Measurements from ENCODE around the gene AXIN1. TPM values are rescaled to one million over a fixed set of nuclear protein-coding genes. Genes with fewer than 3 reads are reported as not detected.

AXIN1 gene
- total and polyA plus RNA-seq, 9 of the 15 experiments (the other 6 are each of a cell fraction or from before 2014, with no cell fraction given) = 0.42 to 58.0 (median 25.9) TPM

GRCh38 chr16:324451-325334 lies 27.8 kb downstream of the AXIN1 start (continued):
- no peak for TF ChIP-seq CREB5 (CRISPR knock-in tag; IDR thresholded peaks at IDR 0.05)
- peak; percentile 3 for TF ChIP-seq NFYB (IDR thresholded peaks at IDR 0.05; ENCODE audit: extremely low read depth, insufficient read length)
- TF ChIP-seq ZNF140 (CRISPR knock-in tag; IDR thresholded peaks at IDR 0.05) = no peak
- peak; percentile 70 for TF ChIP-seq MTA2 (IDR thresholded peaks at IDR 0.05; ENCODE audit: low read depth)
- TF ChIP-seq ZBTB7A (IDR thresholded peaks at IDR 0.05; ENCODE audit: borderline replicate concordance, control insufficient read depth, low read depth, low read length) = no peak
- TF ChIP-seq DPF2 (IDR thresholded peaks at IDR 0.05) = peak; percentile 91
- TF ChIP-seq ZNF639 (CRISPR knock-in tag; conservative IDR thresholded peaks at IDR 0.05 in 1 of 2, IDR thresholded peaks at IDR 0.05 in 1 of 2) = peak in 1 of 2 experiments; percentile 46; a peak in 1 of 4 replicates
- peak; percentile 56; the same call in 1 of the 2 replicates for TF ChIP-seq HMBOX1 (IDR thresholded peaks at IDR 0.05)
- TF ChIP-seq E2F8 (IDR thresholded peaks at IDR 0.05; ENCODE audit: low read depth, partially characterized antibody) = peak; percentile 37
- TF ChIP-seq PHF8 (IDR thresholded peaks at IDR 0.05; ENCODE audit: borderline replicate concordance, low read length) = peak; percentile 27; the same call in 1 of the 2 replicates
- no peak for TF ChIP-seq AFF4 (CRISPR knock-in tag; IDR thresholded peaks at IDR 0.05)
- TF ChIP-seq ZNF589 (CRISPR knock-in tag; IDR thresholded peaks at IDR 0.05; ENCODE audit: low read depth) = peak; percentile 84
- TF ChIP-seq TRIM24 (IDR thresholded peaks at IDR 0.05) = peak; percentile 80 to 83
- TF ChIP-seq RBM14 (IDR thresholded peaks at IDR 0.05; ENCODE audit: borderline replicate concordance, insufficient read depth, low read depth, low read length) = 0 out of 2 replicates have a peak, but pooled peaks have one; percentile 20
- TF ChIP-seq ZC3H4 (CRISPR knock-in tag; IDR thresholded peaks at IDR 0.05; ENCODE audit: borderline replicate concordance) = no peak

All from K562 (cell line).